ENCODE data around the gene ZDHHC3. TPM values are rescaled to one million over a fixed set of nuclear protein-coding genes. Genes with fewer than 3 reads are reported as not detected.

Gene ZDHHC3, protein sequence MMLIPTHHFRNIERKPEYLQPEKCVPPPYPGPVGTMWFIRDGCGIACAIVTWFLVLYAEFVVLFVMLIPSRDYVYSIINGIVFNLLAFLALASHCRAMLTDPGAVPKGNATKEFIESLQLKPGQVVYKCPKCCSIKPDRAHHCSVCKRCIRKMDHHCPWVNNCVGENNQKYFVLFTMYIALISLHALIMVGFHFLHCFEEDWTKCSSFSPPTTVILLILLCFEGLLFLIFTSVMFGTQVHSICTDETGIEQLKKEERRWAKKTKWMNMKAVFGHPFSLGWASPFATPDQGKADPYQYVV
- total RNA-seq: 57.3 TPM

GRCh38 chr3:44976002-44976815, at the start of gene ZDHHC3, which contains the start of gene EXOSC7:
ZDHHC3 (minus strand) TSS chr3:44976174; CDS start chr3:44959436, 16,738 bp downstream.
EXOSC7 (plus strand) TSS chr3:44976244; CDS start chr3:44976278, 34 bp downstream.

Other genes starting within 250 kb of the ZDHHC3 start
- gene ZNF501, start 246.5 kb downstream of the ZDHHC3 start, total RNA-seq: 9.2 TPM
- gene KIAA1143, start 214.6 kb downstream of the ZDHHC3 start, total RNA-seq: 25.5 TPM
- 6.4 TPM for gene KIF15, start 214.4 kb downstream of the ZDHHC3 start, total RNA-seq
- 11.8 TPM for gene TMEM42, start 114.3 kb downstream of the ZDHHC3 start, total RNA-seq
- not detected for gene TGM4, start 101.6 kb downstream of the ZDHHC3 start, total RNA-seq
- 45.9 TPM for gene EXOSC7, start 70 bp upstream of the ZDHHC3 start, total RNA-seq
- gene CLEC3B, start 50.1 kb upstream of the ZDHHC3 start, total RNA-seq: 64.5 TPM
- 1.2 TPM for gene CDCP1, start 170.2 kb upstream of the ZDHHC3 start, total RNA-seq